H9 (cell line): ENCODE results near the gene IST1. TPM values are rescaled to one million over a fixed set of nuclear protein-coding genes. Genes with fewer than 3 reads are reported as not detected.

Source experiments
- DNase-seq: peaks from one replicate; pipeline ENCODE4 v3.0.0-alpha.2; 2017
- H2AFZ ChIP-seq: one replicate; pipeline ENCODE4 v1.6.1; 2013; ENCODE audit warnings: mild to moderate bottlenecking, low read length, control low read depth, moderate library complexity
- H2AK5ac ChIP-seq: 2 replicates; pipeline ENCODE4 v1.6.1; 2013; ENCODE audit warnings: low read length, control low read depth, mixed read lengths; ENCODE audit not compliant: insufficient read length
- H2BK120ac ChIP-seq: one replicate; pipeline ENCODE4 v1.6.1; 2013; ENCODE audit warnings: low read depth, mild to moderate bottlenecking, low read length, control low read depth, inconsistent platforms; ENCODE audit not compliant: poor library complexity, severe bottlenecking
- H2BK12ac ChIP-seq: 2 replicates; pipeline ENCODE4 v1.6.1; 2013; ENCODE audit warnings: low read length, control low read depth, mixed read lengths, low read depth; ENCODE audit not compliant: insufficient read length
- H2BK15ac ChIP-seq: 2 replicates; pipeline ENCODE4 v1.6.1; 2013; ENCODE audit warnings: low read depth, low read length, control low read depth
- H2BK20ac ChIP-seq: one replicate; pipeline ENCODE4 v1.6.1; 2013; ENCODE audit warnings: low read depth, mild to moderate bottlenecking, low read length, control low read depth, inconsistent platforms; ENCODE audit not compliant: poor library complexity, severe bottlenecking
- H2BK5ac ChIP-seq: 2 replicates; pipeline ENCODE4 v1.6.1; 2013; ENCODE audit warnings: low read length, control low read depth, mixed read lengths; ENCODE audit not compliant: insufficient read length
- H3K14ac ChIP-seq: 2 replicates; pipeline ENCODE4 v1.6.1; 2013; ENCODE audit warnings: low read length, control low read depth; ENCODE audit not compliant: insufficient read depth
- H3K18ac ChIP-seq: 2 replicates; pipeline ENCODE4 v1.6.1; 2013; ENCODE audit warnings: low read depth, mild to moderate bottlenecking, mixed read lengths, low read length, control low read depth; ENCODE audit not compliant: insufficient read length
- H3K23ac ChIP-seq: 2 replicates; pipeline ENCODE4 v1.6.1; 2013; ENCODE audit warnings: low read length, control low read depth, mixed read lengths, low read depth; ENCODE audit not compliant: insufficient read length
- H3K23me2 ChIP-seq: 2 replicates; pipeline ENCODE4 v1.6.1; 2013; ENCODE audit warnings: low read depth, mild to moderate bottlenecking, mixed read lengths, low read length, control low read depth; ENCODE audit not compliant: insufficient read length, poor library complexity, severe bottlenecking
- H3K27ac ChIP-seq: 2 replicates; pipeline ENCODE4 v1.5.1; 2013; ENCODE audit warnings: low read length, control low read depth, mixed read lengths, low read depth; ENCODE audit not compliant: insufficient read length
- H3K27me3 ChIP-seq: 2 replicates; pipeline ENCODE4 v1.6.1; 2013; ENCODE audit warnings: low read length, control low read depth, inconsistent platforms; ENCODE audit not compliant: insufficient read depth
- H3K4ac ChIP-seq: 2 replicates; pipeline ENCODE4 v1.6.1; 2013; ENCODE audit warnings: low read depth, mild to moderate bottlenecking, control low read depth, inconsistent platforms, low read length, moderate library complexity
- H3K4me1 ChIP-seq: 2 replicates; pipeline ENCODE4 v1.6.1; 2013; ENCODE audit warnings: low read length, control low read depth, inconsistent platforms; ENCODE audit not compliant: insufficient read depth
- H3K4me2 ChIP-seq: 2 replicates; pipeline ENCODE4 v1.6.1; 2013; ENCODE audit warnings: low read length, control low read depth, mixed read lengths; ENCODE audit not compliant: insufficient read length, insufficient read depth
- H3K56ac ChIP-seq: 2 replicates; pipeline ENCODE4 v1.6.1; 2013; ENCODE audit warnings: low read depth, mild to moderate bottlenecking, mixed read lengths, low read length, control low read depth; ENCODE audit not compliant: insufficient read length
- H3K79me1 ChIP-seq: 2 replicates; pipeline ENCODE4 v1.6.1; 2013; ENCODE audit warnings: low read depth, mild to moderate bottlenecking, moderate library complexity, low read length, control low read depth, inconsistent platforms; ENCODE audit not compliant: insufficient read depth, poor library complexity, severe bottlenecking
- H3K79me2 ChIP-seq: 2 replicates; pipeline ENCODE4 v1.6.1; 2013; ENCODE audit warnings: low read length, control low read depth, inconsistent platforms; ENCODE audit not compliant: insufficient read depth
- H3K9ac ChIP-seq: 2 replicates; pipeline ENCODE4 v1.6.1; 2013; ENCODE audit warnings: low read length, control low read depth, mixed read lengths; ENCODE audit not compliant: insufficient read length; ENCODE audit errors: extremely low read depth
- H3K9me3 ChIP-seq: one replicate; pipeline ENCODE4 v1.6.1; 2013; ENCODE audit warnings: low read depth, low read length, inconsistent platforms; ENCODE audit not compliant: control insufficient read depth
- H3T11ph ChIP-seq: one replicate; pipeline ENCODE4 v1.6.1; 2013; ENCODE audit warnings: mild to moderate bottlenecking, low read length, control low read depth, inconsistent platforms
- H4K20me1 ChIP-seq: one replicate; pipeline ENCODE4 v1.6.1; 2013; ENCODE audit not compliant: control insufficient read depth, insufficient read length, insufficient read depth
- H4K5ac ChIP-seq: 2 replicates; pipeline ENCODE4 v1.6.1; 2013; ENCODE audit warnings: low read depth, mild to moderate bottlenecking, mixed read lengths, low read length, control low read depth; ENCODE audit not compliant: insufficient read length
- H4K8ac ChIP-seq: replicated peaks from 2 replicates; pipeline ENCODE4 v1.6.1; 2013; ENCODE audit warnings: low read length, control low read depth, mixed read lengths, low read depth; ENCODE audit not compliant: insufficient read length
- H4K91ac ChIP-seq: 2 replicates; pipeline ENCODE4 v1.6.1; 2013; ENCODE audit warnings: low read depth, mild to moderate bottlenecking, moderate library complexity, mixed read lengths, low read length, control low read depth; ENCODE audit not compliant: insufficient read length
- H3K27ac Mint-ChIP-seq, 3 experiments: 2 replicates in 2 of 3; 3 replicates in 1 of 3; pipeline ENCODE4 v1.8.0; 2020 to 2021; ENCODE audit warnings: mixed read lengths in 3 of 3, mild to moderate bottlenecking in 1 of 3, moderate library complexity in 1 of 3
- H3K27me3 Mint-ChIP-seq: 2 replicates; pipeline ENCODE4 v1.8.0; 2021; ENCODE audit warnings: low read depth, mild to moderate bottlenecking, moderate library complexity, mixed read lengths
- H3K36me3 Mint-ChIP-seq, 3 experiments: 2 replicates in 2 of 3; 3 replicates in 1 of 3; pipeline ENCODE4 v1.8.0; 2020 to 2021; ENCODE audit warnings: low read depth in 3 of 3, mixed read lengths in 3 of 3; ENCODE audit not compliant: insufficient read depth in 1 of 3
- H3K4me1 Mint-ChIP-seq, 2 experiments: 2 replicates each; pipeline ENCODE4 v1.8.0; 2020; ENCODE audit warnings: mixed read lengths in 2 of 2
- H3K4me3 Mint-ChIP-seq, 2 experiments: 2 replicates in 1 of 2; 3 replicates in 1 of 2; pipeline ENCODE4 v1.8.0; 2020 to 2021; ENCODE audit warnings: mild to moderate bottlenecking in 2 of 2, mixed read lengths in 2 of 2, moderate library complexity in 1 of 2
- H3K9me3 Mint-ChIP-seq, 2 experiments: 2 replicates in 1 of 2; 3 replicates in 1 of 2; pipeline ENCODE4 v1.8.0; 2020; ENCODE audit warnings: mild to moderate bottlenecking in 2 of 2, mixed read lengths in 2 of 2, moderate library complexity in 1 of 2
- WGBS: extraction: QIAGEN DNeasy Blood & Tissue Kit; methylation state at CpG from one replicate; pipeline ENCODE4 v1.1.7; 2013; ENCODE audit warnings: missing lambda C conversion rate, low lambda C conversion rate, mixed read lengths; ENCODE audit not compliant: insufficient read length; ENCODE audit errors: extremely low coverage; 5-methylcytosine and 5-hydroxymethylcytosine counted together
- total RNA-seq: library from RNA; stranded (reverse); gene quantifications from 2 replicates; pipeline ENCODE4 v1.2.1, GENCODE V29; 2021
- TF ChIP-seq, protein P1 (sequence below): fragments of 200-600 bp; sonication (generic); conservative IDR thresholded peaks from 3 replicates; pipeline ENCODE4 v1.8.0; 2021; ENCODE audit warnings: antibody characterized with exemption, mild to moderate bottlenecking

The IST1 gene
- total RNA-seq, 1 experiment from 2014 or later, result 263 TPM

DNA sequence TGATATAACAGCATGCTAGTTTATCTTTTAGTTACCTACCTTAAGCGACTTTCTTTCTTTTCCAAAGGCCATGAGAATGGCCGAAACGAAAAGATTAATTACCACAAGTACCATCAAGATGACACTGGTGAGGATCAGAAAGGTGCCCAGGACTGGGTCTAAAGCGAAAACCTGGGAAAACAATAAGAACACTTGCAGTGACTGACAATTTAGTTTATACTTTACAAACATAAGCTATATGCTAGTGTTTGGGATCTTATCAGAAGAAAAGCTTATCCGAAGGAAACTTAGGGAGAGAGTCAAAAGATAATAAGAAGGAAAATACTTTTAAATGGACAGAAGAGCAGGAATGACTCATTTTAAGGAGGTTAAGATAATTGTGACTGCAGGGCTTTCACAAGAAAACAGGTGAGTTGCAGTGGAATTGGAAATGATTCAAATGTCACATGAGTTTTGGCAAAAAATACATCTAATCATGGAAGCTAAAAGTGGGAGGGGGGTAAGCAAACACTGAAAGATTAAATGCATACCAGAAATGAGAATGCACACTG lies 34.8 kb downstream of the IST1 start:
- H3K23me2 ChIP-seq, result no peaks in the 10 kb centered on the region
- H3K23ac ChIP-seq, result no peak overlapping the region
- H3K27ac ChIP-seq, result no peak overlapping the region
- H2AK5ac ChIP-seq, result no peak overlapping the region
- no peak overlapping the region for H3K4me2 ChIP-seq
- no peaks in the 10 kb centered on the region for H3K4me1 ChIP-seq
- no peak overlapping the region for H2BK5ac ChIP-seq
- Mint-ChIP-seq H3K4me1 (no peaks in the 10 kb centered on the region), H3K36me3 (peaks cover 32 to 71% (median 48%) of the 10 kb centered on the region in 3 experiments; a peak in 6 of 7 replicates), H3K4me3 (no peak overlapping the region), H3K27ac (0 out of 7 replicates have a peak overlapping the region, but pooled peaks of 1 of the 3 experiments have one; percentile 2), H3K27me3 (no peaks in the 10 kb centered on the region), H3K9me3 (no peaks in the 10 kb centered on the region)
- no peak overlapping the region for H3K56ac ChIP-seq
- no peak overlapping the region for H4K91ac ChIP-seq
- no peaks in the 10 kb centered on the region for H3K79me1 ChIP-seq
- no peak overlapping the region for H3K18ac ChIP-seq
- H2BK12ac ChIP-seq, result no peak overlapping the region
- H4K8ac ChIP-seq, result no peak overlapping the region
- H2BK15ac ChIP-seq, result no peak overlapping the region
- TF ChIP-seq, protein P1, sequence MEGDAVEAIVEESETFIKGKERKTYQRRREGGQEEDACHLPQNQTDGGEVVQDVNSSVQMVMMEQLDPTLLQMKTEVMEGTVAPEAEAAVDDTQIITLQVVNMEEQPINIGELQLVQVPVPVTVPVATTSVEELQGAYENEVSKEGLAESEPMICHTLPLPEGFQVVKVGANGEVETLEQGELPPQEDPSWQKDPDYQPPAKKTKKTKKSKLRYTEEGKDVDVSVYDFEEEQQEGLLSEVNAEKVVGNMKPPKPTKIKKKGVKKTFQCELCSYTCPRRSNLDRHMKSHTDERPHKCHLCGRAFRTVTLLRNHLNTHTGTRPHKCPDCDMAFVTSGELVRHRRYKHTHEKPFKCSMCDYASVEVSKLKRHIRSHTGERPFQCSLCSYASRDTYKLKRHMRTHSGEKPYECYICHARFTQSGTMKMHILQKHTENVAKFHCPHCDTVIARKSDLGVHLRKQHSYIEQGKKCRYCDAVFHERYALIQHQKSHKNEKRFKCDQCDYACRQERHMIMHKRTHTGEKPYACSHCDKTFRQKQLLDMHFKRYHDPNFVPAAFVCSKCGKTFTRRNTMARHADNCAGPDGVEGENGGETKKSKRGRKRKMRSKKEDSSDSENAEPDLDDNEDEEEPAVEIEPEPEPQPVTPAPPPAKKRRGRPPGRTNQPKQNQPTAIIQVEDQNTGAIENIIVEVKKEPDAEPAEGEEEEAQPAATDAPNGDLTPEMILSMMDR, result no peak
- H3K4ac ChIP-seq, result no peak overlapping the region
- no peak overlapping the region for H2BK20ac ChIP-seq
- peaks cover 2% of the 10 kb centered on the region for H4K20me1 ChIP-seq
- H4K5ac ChIP-seq, result no peak overlapping the region
- DNase-seq, result no peak
- no peak overlapping the region for H3T11ph ChIP-seq
- H2AFZ ChIP-seq, result no peak overlapping the region
- no peak overlapping the region for H2BK120ac ChIP-seq
- no peak overlapping the region for H3K14ac ChIP-seq
- H3K9me3 ChIP-seq, result no peaks in the 10 kb centered on the region
- no peaks in the 10 kb centered on the region for H3K27me3 ChIP-seq
- no peak overlapping the region for H3K9ac ChIP-seq
- WGBS, result no CpG with 5 or more reads among the region's 5 CpGs
- no peaks in the 10 kb centered on the region for H3K79me2 ChIP-seq
